ENCODE results near the gene CLCN7. TPM values are rescaled to one million over a fixed set of nuclear protein-coding genes. Genes with fewer than 3 reads are reported as not detected.

CLCN7 gene
- polyA plus RNA-seq, 2 donors, result 18.7 to 33.1 TPM

- Histone ChIP-seq H3K4me3 (ENCODE audit: low read depth in 1 of 2, low read length in 2 of 2) (no peak overlapping the region), H3K9me3 (ENCODE audit: control insufficient read depth in 2 of 2, insufficient read depth in 1 of 2, low read depth in 1 of 2, low read length in 1 of 2) (no peaks in the 10 kb centered on the region), H3K27me3 (ENCODE audit: control insufficient read depth in 1 of 2, insufficient read depth in 2 of 2, low read length in 2 of 2) (no peaks in the 10 kb centered on the region), H3K27ac (ENCODE audit: low read depth in 2 of 2, low read length in 1 of 2) (no peak overlapping the region), H3K4me1 (ENCODE audit: control insufficient read depth in 2 of 2, insufficient read depth in 2 of 2, low read length in 1 of 2) (no peaks in the 10 kb centered on the region), H3K36me3 (ENCODE audit: control insufficient read depth in 2 of 2, insufficient read depth in 2 of 2, low read length in 1 of 2) (no peaks in the 10 kb centered on the region)
- 91 to 92% methylated on average over 40 of the region's 40 CpGs for WGBS, 2 donors
These were observed 39.9 kb downstream of the CLCN7 start for GRCh38 chr16:1434644-1435592.

- no peaks in the 10 kb centered on the region for H3K27me3 ChIP-seq (ENCODE audit: control insufficient read depth in 1 of 2, insufficient read depth in 2 of 2, low read length in 2 of 2)
- H3K27ac ChIP-seq (ENCODE audit: low read depth in 2 of 2, low read length in 1 of 2), result no peak overlapping the region
- WGBS, 2 donors, result 44 to 54% methylated on average over 22 of the region's 22 CpGs
- no peak overlapping the region for H3K4me3 ChIP-seq (ENCODE audit: low read depth in 1 of 2, low read length in 2 of 2)
- no peaks in the 10 kb centered on the region for H3K9me3 ChIP-seq (ENCODE audit: control insufficient read depth in 2 of 2, insufficient read depth in 1 of 2, low read depth in 1 of 2, low read length in 1 of 2)
- H3K4me1 ChIP-seq (ENCODE audit: control insufficient read depth in 2 of 2, insufficient read depth in 2 of 2, low read length in 1 of 2), result no peaks in the 10 kb centered on the region
- no peaks in the 10 kb centered on the region for H3K36me3 ChIP-seq (ENCODE audit: control insufficient read depth in 2 of 2, insufficient read depth in 2 of 2, low read length in 1 of 2)
These were observed 41.1 kb downstream of the CLCN7 start for GRCh38 chr16:1433756-1434155.

GRCh38 chr16:1433263-1433560, 41.6 kb downstream of the CLCN7 start:
- no peaks in the 10 kb centered on the region for H3K27me3 ChIP-seq (ENCODE audit: control insufficient read depth in 1 of 2, insufficient read depth in 2 of 2, low read length in 2 of 2)
- H3K4me3 ChIP-seq (ENCODE audit: low read depth in 1 of 2, low read length in 2 of 2), result no peak overlapping the region
- no peaks in the 10 kb centered on the region for H3K9me3 ChIP-seq (ENCODE audit: control insufficient read depth in 2 of 2, insufficient read depth in 1 of 2, low read depth in 1 of 2, low read length in 1 of 2)
- H3K4me1 ChIP-seq (ENCODE audit: control insufficient read depth in 2 of 2, insufficient read depth in 2 of 2, low read length in 1 of 2), result no peaks in the 10 kb centered on the region
- H3K27ac ChIP-seq (ENCODE audit: low read depth in 2 of 2, low read length in 1 of 2), result no peak overlapping the region
- H3K36me3 ChIP-seq (ENCODE audit: control insufficient read depth in 2 of 2, insufficient read depth in 2 of 2, low read length in 1 of 2), result no peaks in the 10 kb centered on the region
- WGBS, 2 donors, result 79 to 83% methylated on average over 14 of the region's 14 CpGs

- Histone ChIP-seq H3K4me1 (ENCODE audit: control insufficient read depth in 2 of 2, insufficient read depth in 2 of 2, low read length in 1 of 2) (no peaks in the 10 kb centered on the region), H3K27me3 (ENCODE audit: control insufficient read depth in 1 of 2, insufficient read depth in 2 of 2, low read length in 2 of 2) (no peaks in the 10 kb centered on the region), H3K4me3 (ENCODE audit: low read depth in 1 of 2, low read length in 2 of 2) (no peak overlapping the region), H3K9me3 (ENCODE audit: control insufficient read depth in 2 of 2, insufficient read depth in 1 of 2, low read depth in 1 of 2, low read length in 1 of 2) (no peaks in the 10 kb centered on the region), H3K36me3 (ENCODE audit: control insufficient read depth in 2 of 2, insufficient read depth in 2 of 2, low read length in 1 of 2) (no peaks in the 10 kb centered on the region), H3K27ac (ENCODE audit: low read depth in 2 of 2, low read length in 1 of 2) (no peak overlapping the region)
- 78% methylated on average over 59 to 63 of the region's 63 CpGs for WGBS, 2 donors
These were observed 42.2 kb downstream of the CLCN7 start for GRCh38 chr16:1432388-1433262.

GRCh38 chr16:1431497-1432270, 43.1 kb downstream of the CLCN7 start:
- Histone ChIP-seq H3K36me3 (ENCODE audit: control insufficient read depth in 2 of 2, insufficient read depth in 2 of 2, low read length in 1 of 2) (no peaks in the 10 kb centered on the region), H3K9me3 (ENCODE audit: control insufficient read depth in 2 of 2, insufficient read depth in 1 of 2, low read depth in 1 of 2, low read length in 1 of 2) (no peaks in the 10 kb centered on the region), H3K27me3 (ENCODE audit: control insufficient read depth in 1 of 2, insufficient read depth in 2 of 2, low read length in 2 of 2) (no peaks in the 10 kb centered on the region), H3K4me3 (ENCODE audit: low read depth in 1 of 2, low read length in 2 of 2) (no peak overlapping the region), H3K4me1 (ENCODE audit: control insufficient read depth in 2 of 2, insufficient read depth in 2 of 2, low read length in 1 of 2) (no peaks in the 10 kb centered on the region), H3K27ac (ENCODE audit: low read depth in 2 of 2, low read length in 1 of 2) (no peak overlapping the region)
- WGBS, 2 donors, result 70 to 72% methylated on average over 19 to 20 of the region's 20 CpGs

- 42 to 49% methylated on average over 34 to 35 of the region's 35 CpGs for WGBS, 2 donors
- Histone ChIP-seq H3K36me3 (ENCODE audit: control insufficient read depth in 2 of 2, insufficient read depth in 2 of 2, low read length in 1 of 2) (no peaks in the 10 kb centered on the region), H3K27ac (ENCODE audit: low read depth in 2 of 2, low read length in 1 of 2) (no peak within 1 kb of the TSS), H3K4me1 (ENCODE audit: control insufficient read depth in 2 of 2, insufficient read depth in 2 of 2, low read length in 1 of 2) (no peaks in the 10 kb centered on the region), H3K4me3 (ENCODE audit: low read depth in 1 of 2, low read length in 2 of 2) (no peak within 1 kb of the TSS), H3K27me3 (ENCODE audit: control insufficient read depth in 1 of 2, insufficient read depth in 2 of 2, low read length in 2 of 2) (no peaks in the 10 kb centered on the region), H3K9me3 (ENCODE audit: control insufficient read depth in 2 of 2, insufficient read depth in 1 of 2, low read depth in 1 of 2, low read length in 1 of 2) (no peaks in the 10 kb centered on the region)
These were observed 43.9 kb downstream of the CLCN7 start, which contains the start of gene PERCC1 for GRCh38 chr16:1430759-1431496. PERCC1 (plus strand) TSS chr16:1431078; CDS start chr16:1432594, 1,516 bp downstream.

GRCh38 chr16:1430214-1430758, 44.5 kb downstream of the CLCN7 start:
- Histone ChIP-seq H3K4me1 (ENCODE audit: control insufficient read depth in 2 of 2, insufficient read depth in 2 of 2, low read length in 1 of 2) (no peaks in the 10 kb centered on the region), H3K4me3 (ENCODE audit: low read depth in 1 of 2, low read length in 2 of 2) (no peak overlapping the region), H3K9me3 (ENCODE audit: control insufficient read depth in 2 of 2, insufficient read depth in 1 of 2, low read depth in 1 of 2, low read length in 1 of 2) (no peaks in the 10 kb centered on the region), H3K36me3 (ENCODE audit: control insufficient read depth in 2 of 2, insufficient read depth in 2 of 2, low read length in 1 of 2) (no peaks in the 10 kb centered on the region), H3K27me3 (ENCODE audit: control insufficient read depth in 1 of 2, insufficient read depth in 2 of 2, low read length in 2 of 2) (no peaks in the 10 kb centered on the region), H3K27ac (ENCODE audit: low read depth in 2 of 2, low read length in 1 of 2) (no peak overlapping the region)
- 54 to 55% methylated on average over 13 to 14 of the region's 14 CpGs for WGBS, 2 donors

GRCh38 chr16:1429631-1430030, 45.2 kb downstream of the CLCN7 start:
- Histone ChIP-seq H3K36me3 (ENCODE audit: control insufficient read depth in 2 of 2, insufficient read depth in 2 of 2, low read length in 1 of 2) (no peaks in the 10 kb centered on the region), H3K27ac (ENCODE audit: low read depth in 2 of 2, low read length in 1 of 2) (no peak overlapping the region), H3K4me1 (ENCODE audit: control insufficient read depth in 2 of 2, insufficient read depth in 2 of 2, low read length in 1 of 2) (no peaks in the 10 kb centered on the region), H3K4me3 (ENCODE audit: low read depth in 1 of 2, low read length in 2 of 2) (no peak overlapping the region), H3K9me3 (ENCODE audit: control insufficient read depth in 2 of 2, insufficient read depth in 1 of 2, low read depth in 1 of 2, low read length in 1 of 2) (no peaks in the 10 kb centered on the region), H3K27me3 (ENCODE audit: control insufficient read depth in 1 of 2, insufficient read depth in 2 of 2, low read length in 2 of 2) (no peaks in the 10 kb centered on the region)
- 86 to 87% methylated on average over 13 of the region's 13 CpGs for WGBS, 2 donors
